ENCODE measurements around the gene CD99L2. TPM values are rescaled to one million over a fixed set of nuclear protein-coding genes. Genes with fewer than 3 reads are reported as not detected.
"Not testable (repeated sequence)": the region's sequence is repeated elsewhere in the genome, so short reads cannot be mapped to it uniquely, and the experiment has no call there.

CD99L2 gene
- total and polyA plus RNA-seq, 3 donors from 2014 or later = 35.4 to 56.6 (median 36.5) TPM

GRCh38 chrX:150889131-150889530 is 9.3 kb downstream of the CD99L2 start:
- no peak overlapping the region for H3K4me3 ChIP-seq
- H3K9me3 ChIP-seq = no peaks in the 10 kb centered on the region
- H3K4me1 ChIP-seq = no peaks in the 10 kb centered on the region
- H3K36me3 ChIP-seq (ENCODE audit: low read depth, missing control alignments) = no peaks in the 10 kb centered on the region
- H3K27me3 ChIP-seq = no peaks in the 10 kb centered on the region
- no peak overlapping the region for H3K27ac ChIP-seq
- WGBS, 2 donors = 73 to 86% methylated on average over 3 of the region's 3 CpGs
- intact Hi-C loops (cut with DNase I; ENCODE audit: low total_unique reads) = no loop called here
- TF ChIP-seq POLR2A (IDR thresholded peaks at IDR 0.05) = no peak
- no peak for DNase-seq

- intact Hi-C loops (cut with DNase I; ENCODE audit: low total_unique reads) = no loop called here
- H3K27ac ChIP-seq = no peak overlapping the region
- H3K9me3 ChIP-seq = no peaks in the 10 kb centered on the region
- H3K36me3 ChIP-seq (ENCODE audit: low read depth, missing control alignments) = no peaks in the 10 kb centered on the region
- H3K4me3 ChIP-seq = no peak overlapping the region
- DNase-seq = no peak
- no peak for TF ChIP-seq CTCF (IDR thresholded peaks at IDR 0.05)
- TF ChIP-seq POLR2A (IDR thresholded peaks at IDR 0.05) = no peak
- H3K4me1 ChIP-seq = no peaks in the 10 kb centered on the region
- 96 to 97% methylated on average over 6 of the region's 6 CpGs for WGBS, 2 donors
- no peaks in the 10 kb centered on the region for H3K27me3 ChIP-seq
Measured at GRCh38 chrX:150887906-150888465, 10.5 kb downstream of the CD99L2 start.

GRCh38 chrX:150887268-150887667 is 11.2 kb downstream of the CD99L2 start:
- H3K9me3 ChIP-seq; H3K27ac ChIP-seq; H3K4me1 ChIP-seq; intact Hi-C loops (cut with DNase I; ENCODE audit: low total_unique reads); H3K27me3 ChIP-seq; H3K36me3 ChIP-seq (ENCODE audit: low read depth, missing control alignments); H3K4me3 ChIP-seq; DNase-seq: not testable (repeated sequence)
- 94 to 98% methylated on average over 8 to 9 of the region's 9 CpGs for WGBS, 2 donors

- intact Hi-C loops (cut with DNase I; ENCODE audit: low total_unique reads) = no loop called here
- WGBS, 2 donors = 92 to 96% methylated on average over 2 to 7 of the region's 7 CpGs
Measured at GRCh38 chrX:150886381-150886780, 12.1 kb downstream of the CD99L2 start.

GRCh38 chrX:150880808-150881165 is 17.7 kb downstream of the CD99L2 start:
- no peak for TF ChIP-seq CTCF (IDR thresholded peaks at IDR 0.05)
- no peak for TF ChIP-seq POLR2A (IDR thresholded peaks at IDR 0.05)
- Histone ChIP-seq H3K36me3 (ENCODE audit: low read depth, missing control alignments) (no peaks in the 10 kb centered on the region), H3K27me3 (no peaks in the 10 kb centered on the region), H3K4me3 (no peak overlapping the region), H3K27ac (no peak overlapping the region), H3K4me1 (no peaks in the 10 kb centered on the region), H3K9me3 (no peaks in the 10 kb centered on the region)
- 87 to 100% methylated on average over 2 of the region's 2 CpGs for WGBS, 2 donors
- DNase-seq = no peak
- intact Hi-C loops (cut with DNase I; ENCODE audit: low total_unique reads) = no loop called here

More at GRCh38 chrX:150886381-150886780, 12.1 kb downstream of the CD99L2 start:
- Histone ChIP-seq H3K27me3 (no peaks in the 10 kb centered on the region), H3K9me3 (no peaks in the 10 kb centered on the region), H3K4me3 (no peak overlapping the region), H3K27ac (no peak overlapping the region), H3K36me3 (ENCODE audit: low read depth, missing control alignments) (no peaks in the 10 kb centered on the region), H3K4me1 (no peaks in the 10 kb centered on the region)
- no peak for DNase-seq
- TF ChIP-seq CTCF (IDR thresholded peaks at IDR 0.05) = no peak
- no peak for TF ChIP-seq POLR2A (IDR thresholded peaks at IDR 0.05)
